Stimulated activated CD4-positive, alpha-beta T cell treated with anti-CD3 and anti-CD28 coated beads, TNF-alpha, amount 100 ng/mL, for 48 hours (primary cell): Measurements from ENCODE around the gene PTPRD.
"Not testable (repeated sequence)": the region's sequence is repeated elsewhere in the genome, so short reads cannot be mapped to it uniquely, and the experiment has no call there.

Experiments used
- DNase-seq, 3 donors: peaks; one replicate each; pipeline ENCODE4 v3.0.0-alpha.2; 2020; ENCODE audit warnings: low read depth in 3 of 3

PTPRD gene

GRCh38 chr9:8725635-8726034, 1887.2 kb downstream of the PTPRD start:
- DNase-seq = no peak

DNA sequence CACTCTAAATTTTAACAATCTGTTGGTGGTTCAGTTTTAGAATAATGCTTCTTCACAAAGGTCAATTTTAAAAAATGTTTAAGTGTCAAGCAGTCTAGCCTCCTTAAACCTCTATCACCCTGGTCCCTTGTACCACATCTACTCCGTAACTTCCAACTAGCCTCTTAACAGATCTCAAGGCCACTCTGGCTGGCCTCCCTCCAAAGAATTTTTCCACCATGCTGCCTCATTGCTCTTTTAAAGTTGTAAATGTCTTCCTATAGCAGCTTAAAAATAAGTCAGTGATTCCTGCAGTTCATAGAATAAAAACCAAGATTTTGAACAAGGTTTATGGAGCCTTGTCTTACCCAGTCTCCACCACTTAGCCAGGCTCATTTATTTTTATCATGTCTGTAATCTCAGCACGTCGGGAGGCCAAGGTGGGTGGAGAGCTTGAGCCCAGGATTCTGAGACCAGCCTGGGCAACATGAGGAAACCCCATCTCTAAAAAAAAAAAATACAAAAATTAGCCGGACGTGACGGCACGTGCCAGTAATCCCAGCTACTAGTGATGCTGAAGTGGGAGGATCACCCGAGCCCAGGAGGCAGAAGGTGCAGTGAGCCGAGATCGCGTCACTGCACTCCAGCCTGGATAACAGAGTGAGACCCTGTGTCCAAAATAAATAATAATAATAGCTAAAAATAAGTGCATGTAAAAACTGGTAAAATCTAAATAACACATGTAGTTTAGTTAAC, 1888.4 kb downstream of the PTPRD start:
- no peak for DNase-seq

DNA sequence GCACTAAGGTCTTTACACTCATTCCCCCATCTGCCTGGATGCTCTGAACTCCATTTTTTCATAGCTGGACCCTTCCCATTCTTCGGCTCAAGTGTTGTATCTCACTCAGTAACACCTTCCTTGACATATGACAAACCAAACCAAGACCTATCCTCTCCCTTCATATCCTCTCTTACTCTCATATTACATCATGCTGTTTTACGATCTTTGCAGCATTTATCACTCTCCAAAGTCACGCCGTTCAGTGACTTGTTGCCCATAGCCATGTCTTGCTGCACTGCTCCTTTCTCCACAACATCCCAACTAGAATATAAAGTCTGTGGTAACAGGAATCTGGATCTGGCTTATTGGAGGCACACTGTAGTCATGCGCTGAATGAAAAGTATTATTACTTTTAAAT, 1889.6 kb downstream of the PTPRD start:
- no peak for DNase-seq

DNA sequence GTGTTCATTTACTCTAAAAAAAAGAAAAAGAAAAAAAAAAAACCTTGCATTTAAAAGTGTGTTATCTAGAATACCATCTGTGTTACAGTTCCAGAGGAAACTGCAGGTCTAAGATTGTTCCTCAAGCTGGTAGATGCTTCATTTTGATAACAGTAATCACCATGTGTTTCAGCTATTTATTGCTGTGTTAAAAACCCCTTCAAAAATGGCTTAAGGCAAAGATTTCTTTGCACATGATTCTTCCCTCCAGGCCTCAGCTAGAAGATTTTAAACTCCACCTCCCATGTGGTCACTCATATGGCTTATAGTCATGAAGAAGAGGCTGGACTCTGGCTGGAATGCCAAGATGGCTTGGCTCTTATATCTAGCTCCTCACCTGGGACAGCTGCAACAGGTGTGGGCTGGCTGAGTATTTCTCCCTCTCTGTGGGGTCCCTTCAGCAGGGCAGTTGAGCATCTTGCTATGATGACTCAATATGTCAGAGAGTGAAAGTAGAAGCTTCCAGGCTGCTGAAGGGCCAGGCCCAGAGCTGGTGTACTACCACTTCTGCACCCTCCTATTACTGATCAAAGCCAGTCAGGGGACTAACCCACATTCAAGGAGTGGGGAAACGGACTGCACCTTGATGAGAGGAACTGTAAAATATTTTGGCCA, 1892.8 kb downstream of the PTPRD start:
- DNase-seq = no peak

GRCh38 chr9:8718121-8718725, 1894.6 kb downstream of the PTPRD start:
- DNase-seq = no peak

DNA sequence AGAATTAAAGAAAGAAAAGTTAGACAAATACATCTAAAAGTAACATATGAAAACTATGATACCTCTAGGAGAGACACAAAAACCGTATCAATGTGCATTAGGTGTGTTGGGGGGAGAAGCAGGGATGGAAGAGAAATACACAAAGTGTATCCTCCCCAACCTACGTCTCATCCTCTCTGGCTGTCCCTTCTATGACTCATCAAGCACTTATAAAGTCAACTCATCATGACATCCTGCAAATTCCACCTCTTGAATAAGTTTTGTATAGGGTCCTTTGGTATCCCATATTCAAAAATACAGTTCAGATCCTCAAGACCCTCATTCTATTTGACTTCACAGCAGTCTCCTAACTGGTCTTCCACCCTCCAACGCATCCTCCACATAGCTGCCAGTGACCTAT, 1895.7 kb downstream of the PTPRD start:
- no peak for DNase-seq

DNA sequence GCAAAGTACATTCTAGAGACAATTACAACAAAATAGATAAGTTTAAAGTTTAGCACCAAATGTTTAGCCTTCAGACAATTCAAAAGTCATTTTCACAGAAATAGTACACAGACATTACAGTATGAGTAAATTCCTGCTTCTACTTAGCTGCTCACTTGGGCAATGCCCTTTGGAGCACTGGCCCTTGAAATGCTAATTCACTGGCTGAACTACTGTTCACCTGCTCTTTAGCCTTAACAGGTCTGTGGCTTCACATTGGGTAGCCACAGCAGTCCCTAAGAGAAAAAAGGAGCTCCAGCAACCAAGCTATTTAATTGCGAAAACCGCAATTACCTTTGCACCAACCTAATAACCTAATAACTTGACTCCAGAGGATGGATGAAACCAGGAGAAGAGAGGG, 1897.0 kb downstream of the PTPRD start:
- no peak for DNase-seq

DNA sequence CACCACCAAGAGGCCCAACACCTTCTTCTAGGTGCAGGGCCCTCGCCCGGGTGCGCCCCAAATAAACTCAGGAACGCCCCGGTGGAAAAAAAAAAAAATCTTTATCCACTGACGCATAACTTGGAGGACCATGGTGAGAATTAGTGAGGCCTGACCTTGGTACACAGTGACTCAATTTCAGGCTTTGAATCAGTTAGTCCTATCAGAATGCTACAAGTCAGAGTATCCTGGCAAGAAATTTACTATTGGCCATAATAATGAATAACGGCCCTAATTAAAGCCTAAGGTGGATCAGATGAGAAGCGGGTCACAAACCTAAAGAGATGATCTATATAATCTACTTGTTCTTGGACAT, 1899.0 kb downstream of the PTPRD start:
- no peak for DNase-seq

DNA sequence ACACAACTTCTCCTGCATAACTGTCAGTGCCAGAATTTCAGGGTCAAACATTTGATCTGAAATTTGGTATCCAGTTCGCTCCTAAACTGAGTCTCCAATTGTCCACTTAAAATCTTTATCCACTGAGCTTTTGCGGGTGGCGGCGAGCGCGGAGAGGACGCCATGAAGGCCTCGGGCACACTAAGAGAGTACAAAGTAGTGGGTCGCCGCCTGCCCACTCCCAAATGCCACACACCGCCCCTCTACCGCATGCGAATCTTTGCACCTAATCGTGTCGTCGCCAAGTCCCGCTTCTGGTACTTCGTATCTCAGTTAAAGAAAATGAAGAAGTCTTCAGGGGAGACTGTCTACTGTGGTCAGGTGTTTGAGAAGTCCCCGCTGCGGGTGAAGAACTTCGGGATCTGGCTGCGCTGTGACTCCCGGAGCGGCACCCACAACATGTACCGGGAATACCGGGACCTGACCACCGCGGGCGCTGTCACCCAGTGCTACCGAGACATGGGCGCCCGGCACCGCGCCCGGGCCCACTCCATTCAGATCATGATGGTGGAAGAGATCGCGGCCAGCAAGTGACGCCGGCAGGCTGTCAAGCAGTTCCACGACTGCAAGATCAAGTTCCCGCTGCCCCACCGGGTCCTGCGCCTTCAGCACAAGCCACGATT, 1899.5 kb downstream of the PTPRD start:
- no peak for DNase-seq

DNA sequence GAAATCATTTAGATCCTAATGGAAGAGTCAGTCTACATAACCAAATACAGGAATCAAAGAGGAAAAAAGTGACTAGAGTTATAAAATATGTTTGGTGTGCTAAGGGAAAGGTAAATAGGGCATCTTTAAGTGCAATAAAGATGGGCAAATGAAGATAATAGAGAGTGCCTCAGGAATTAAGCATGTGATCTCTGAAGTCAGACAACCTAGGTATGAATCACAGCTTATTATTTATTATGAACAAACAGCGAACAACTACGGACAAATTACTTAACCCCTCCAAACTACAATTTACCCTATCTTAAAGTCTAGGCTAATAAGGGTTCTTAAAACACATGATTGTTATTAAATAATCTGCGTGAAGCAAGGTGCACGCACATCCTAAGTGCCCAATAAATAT, 1903.1 kb downstream of the PTPRD start:
- DNase-seq = no peak

GRCh38 chr9:8708728-8709127, 1904.1 kb downstream of the PTPRD start:
- DNase-seq = no peak

DNA sequence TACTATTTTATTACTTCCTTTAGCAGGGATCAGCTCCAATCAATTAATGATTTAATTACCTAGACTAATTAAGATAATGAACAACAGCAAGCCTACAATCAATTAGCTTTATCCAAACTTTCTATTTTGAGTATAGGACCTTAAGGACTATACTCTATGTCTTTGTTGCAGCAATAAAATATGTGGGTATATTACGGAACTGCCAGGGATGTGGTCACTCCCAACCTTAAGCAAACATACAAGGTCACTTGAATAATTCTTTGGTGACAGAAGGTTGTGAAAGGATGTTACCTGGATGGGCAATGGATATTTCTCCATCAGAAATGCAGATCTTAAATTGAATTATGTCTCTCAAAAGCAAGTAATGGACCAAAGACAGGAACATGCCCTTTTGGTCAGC, 1905.8 kb downstream of the PTPRD start:
- DNase-seq = no peak

- DNase-seq = no peak
Observed at GRCh38 chr9:8706531-8706930, 1906.3 kb downstream of the PTPRD start.

DNA sequence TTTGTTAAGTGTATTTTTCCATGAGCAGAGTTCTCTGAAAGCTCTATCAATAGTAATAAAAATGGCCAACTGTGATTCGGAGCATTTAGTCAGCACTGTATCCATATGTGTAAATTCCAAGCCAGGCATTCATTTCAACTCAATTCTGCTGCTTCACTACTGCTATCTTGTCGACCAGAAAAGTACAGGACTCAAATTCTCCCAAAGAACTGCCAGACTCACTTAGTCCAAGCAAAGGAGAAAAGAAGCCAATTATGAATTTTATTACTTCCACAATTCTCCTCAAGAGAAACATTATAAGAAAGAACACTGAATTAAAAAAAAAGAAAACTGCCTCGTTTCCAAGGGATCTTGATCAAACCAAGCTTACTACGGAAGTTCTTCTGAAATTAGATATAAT, 1906.9 kb downstream of the PTPRD start:
- DNase-seq = no peak

- DNase-seq = no peak
Observed at GRCh38 chr9:8703904-8704303, 1908.9 kb downstream of the PTPRD start.

GRCh38 chr9:8701904-8702303, 1910.9 kb downstream of the PTPRD start:
- no peak for DNase-seq

GRCh38 chr9:8697565-8697964, 1915.2 kb downstream of the PTPRD start:
- DNase-seq = not testable (repeated sequence)

GRCh38 chr9:8696516-8696915, 1916.3 kb downstream of the PTPRD start:
- DNase-seq = no peak

DNA sequence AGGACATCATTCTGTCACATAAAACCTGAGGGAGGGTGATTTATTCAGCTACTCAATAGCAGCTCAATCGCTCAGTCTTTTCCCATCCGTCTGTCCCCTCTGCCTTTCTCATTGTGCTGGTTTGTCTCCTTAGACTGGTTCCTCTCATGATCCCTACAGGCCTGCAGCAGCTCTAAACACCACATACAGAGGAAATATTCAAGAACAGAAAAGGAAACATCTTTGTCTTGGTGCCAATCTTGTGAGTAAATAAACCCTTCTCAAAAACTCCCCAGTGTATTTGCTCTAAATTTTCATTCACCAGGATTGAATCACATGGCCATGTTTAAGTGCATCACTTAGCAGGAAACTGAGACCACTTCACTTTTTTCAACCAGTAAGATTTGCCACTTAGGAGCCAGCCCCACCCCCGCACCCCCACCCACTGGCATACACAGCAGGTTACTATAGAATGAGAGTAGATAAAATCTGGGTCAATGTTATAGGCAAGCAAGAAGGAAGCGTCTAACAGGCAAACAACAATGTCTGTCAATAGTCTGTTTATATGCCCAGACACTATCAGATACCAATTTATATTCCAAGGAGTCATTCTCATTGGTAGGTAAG, 1917.7 kb downstream of the PTPRD start:
- no peak for DNase-seq

DNA sequence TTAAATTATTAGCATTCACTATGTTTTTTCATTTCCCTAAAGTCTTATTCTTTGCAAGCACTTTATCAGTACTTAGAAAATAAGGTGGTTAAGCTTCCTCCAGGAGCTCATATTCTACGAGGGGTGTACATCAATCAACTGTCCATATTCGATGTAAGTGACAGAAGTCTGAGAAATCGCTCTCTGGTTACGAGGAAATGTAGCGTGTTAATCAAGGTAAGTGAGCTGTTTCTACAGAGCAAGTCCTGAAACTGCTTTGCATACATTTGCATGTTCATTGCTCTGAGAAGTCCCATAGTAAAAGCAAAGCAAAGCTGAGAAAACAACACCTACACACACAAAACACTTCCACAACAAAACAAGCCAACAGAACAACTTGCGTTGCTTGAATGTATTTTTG, 1919.3 kb downstream of the PTPRD start:
- no peak for DNase-seq

GRCh38 chr9:8686516-8686915, 1926.3 kb downstream of the PTPRD start:
- DNase-seq = no peak

DNA sequence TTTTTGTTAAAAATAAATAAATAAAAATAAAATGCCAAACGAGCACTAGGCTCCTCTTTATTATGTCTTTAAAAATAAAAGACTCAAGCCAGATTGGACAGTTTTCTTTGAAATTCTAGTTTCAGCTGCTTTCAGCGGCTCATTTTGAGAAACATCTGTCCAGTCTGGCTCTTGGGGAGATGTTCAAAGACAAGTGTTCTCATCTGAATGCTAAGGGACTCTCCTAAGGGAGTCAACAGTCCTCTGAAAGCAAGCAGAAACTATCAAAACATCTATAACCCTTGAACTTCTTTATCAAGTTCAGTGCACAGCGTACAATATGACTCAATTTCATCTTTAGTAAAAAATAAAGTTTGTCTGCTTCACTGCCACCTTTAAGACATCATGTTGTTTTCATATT, 1927.0 kb downstream of the PTPRD start:
- DNase-seq = no peak
